Muscle of arm (tissue), 12 donors: ENCODE measurements around the gene GRK6. TPM values are rescaled to one million over a fixed set of nuclear protein-coding genes. Genes with fewer than 3 reads are reported as not detected.
A peak's percentile ranks its signal among the peaks of the same experiment; 100 is the strongest.
"Not testable (repeated sequence)": the region's sequence is repeated elsewhere in the genome, so short reads cannot be mapped to it uniquely, and the experiment has no call there.

Source experiments
- DNase-seq: peaks from one replicate; pipeline ENCODE4 v3.0.0-alpha.2; 2013
- polyA plus RNA-seq, 12 donors: library from polyadenylated mRNA; unstranded; fragments of 120-200 nt; gene quantifications; one replicate each; pipeline ENCODE4 v1.2.1, GENCODE V29; 2013; ENCODE audit not compliant: insufficient read length in 12 of 12

Gene GRK6
- polyA plus RNA-seq, 12 donors = 12.4 to 29.0 (median 16.2) TPM; not detected in 1

- no peak for DNase-seq
Measured at GRCh38 chr5:177396078-177396477, 30.4 kb upstream of the GRK6 start.

GRCh38 chr5:177396807-177397206, 29.7 kb upstream of the GRK6 start:
- DNase-seq = no peak

GRCh38 chr5:177397875-177398390, 28.5 kb upstream of the GRK6 start:
- no peak for DNase-seq

- DNase-seq = no peak
Measured at GRCh38 chr5:177399997-177400868, 26.2 kb upstream of the GRK6 start, which contains the start of gene PFN3. Gene PFN3 (minus strand): TSS chr5:177400661. CDS start chr5:177400576, 85 bp downstream.

- no peak for DNase-seq
Measured at GRCh38 chr5:177402271-177403043, 24.0 kb upstream of the GRK6 start.

- DNase-seq = no peak
Measured at GRCh38 chr5:177403102-177403791, 23.2 kb upstream of the GRK6 start.

- DNase-seq = peak; percentile 79
Measured at GRCh38 chr5:177403792-177404640, 22.5 kb upstream of the GRK6 start.

- no peak for DNase-seq
Measured at GRCh38 chr5:177404641-177405179, 21.8 kb upstream of the GRK6 start.

- no peak for DNase-seq
Measured at GRCh38 chr5:177405312-177405711, 21.2 kb upstream of the GRK6 start.

GRCh38 chr5:177405805-177406204, 20.7 kb upstream of the GRK6 start:
- no peak for DNase-seq

GRCh38 chr5:177409043-177409801, 17.3 kb upstream of the GRK6 start, which contains the start of gene F12:
Gene F12 (minus strand): TSS chr5:177409564. CDS start chr5:177409527, 37 bp downstream.
- no peak for DNase-seq

GRCh38 chr5:177410575-177410974, 15.9 kb upstream of the GRK6 start:
- no peak for DNase-seq

- no peak for DNase-seq
Measured at GRCh38 chr5:177412603-177413233, 13.8 kb upstream of the GRK6 start.

- no peak for DNase-seq
Measured at GRCh38 chr5:177414481-177414880, 12.0 kb upstream of the GRK6 start.

- DNase-seq = not testable (repeated sequence)
Measured at GRCh38 chr5:177417081-177417480, 9.4 kb upstream of the GRK6 start.

GRCh38 chr5:177419046-177419445, 7.4 kb upstream of the GRK6 start:
- no peak for DNase-seq

GRCh38 chr5:177420472-177420871, 6.0 kb upstream of the GRK6 start:
- DNase-seq = not testable (repeated sequence)

- DNase-seq = no peak
Measured at GRCh38 chr5:177421062-177421798, 5.2 kb upstream of the GRK6 start.

GRCh38 chr5:177423671-177424070, 2.8 kb upstream of the GRK6 start:
- DNase-seq = no peak
